GM19023 (cell line): Measurements from ENCODE around the gene SEPTIN5.
"Not testable (repeated sequence)": the region's sequence is repeated elsewhere in the genome, so short reads cannot be mapped to it uniquely, and the experiment has no call there.

ENCODE experiments used
- ATAC-seq: cut with Tn5 transposase; IDR thresholded peaks from one replicate; pipeline ENCODE4 v1.9.1; 2021; ENCODE audit warnings: mild to moderate bottlenecking, moderate library complexity; ENCODE audit not compliant: unreplicated experiment

SEPTIN5 gene

GRCh38 chr22:19714312-19715187 lies at the start of gene SEPTIN5:
Gene SEPTIN5, plus strand, starts transcription at chr22:19714503. Its CDS starts 86 bp downstream, at chr22:19714589.
- no peak for ATAC-seq

- no peak for ATAC-seq
Observed at GRCh38 chr22:19664951-19665783, 49.1 kb upstream of the SEPTIN5 start.

- no peak for ATAC-seq
Observed at GRCh38 chr22:19665784-19666672, 48.3 kb upstream of the SEPTIN5 start.

- ATAC-seq: no peak
Observed at GRCh38 chr22:19666673-19667593, 47.4 kb upstream of the SEPTIN5 start.

GRCh38 chr22:19667872-19668740 lies 46.2 kb upstream of the SEPTIN5 start:
- ATAC-seq: no peak

GRCh38 chr22:19668748-19669147 lies 45.6 kb upstream of the SEPTIN5 start:
- ATAC-seq: no peak

GRCh38 chr22:19669570-19669969 lies 44.7 kb upstream of the SEPTIN5 start:
- no peak for ATAC-seq

GRCh38 chr22:19671316-19671715 lies 43.0 kb upstream of the SEPTIN5 start:
- ATAC-seq: no peak

GRCh38 chr22:19672054-19672776 lies 42.1 kb upstream of the SEPTIN5 start:
- ATAC-seq: no peak

GRCh38 chr22:19673660-19674059 lies 40.6 kb upstream of the SEPTIN5 start:
- ATAC-seq: no peak

GRCh38 chr22:19674129-19674928 lies 40.0 kb upstream of the SEPTIN5 start:
- no peak for ATAC-seq

- no peak for ATAC-seq
Observed at GRCh38 chr22:19674929-19675253, 39.4 kb upstream of the SEPTIN5 start.

- ATAC-seq: no peak
Observed at GRCh38 chr22:19675428-19675827, 38.9 kb upstream of the SEPTIN5 start.

- not testable (repeated sequence) for ATAC-seq
Observed at GRCh38 chr22:19676437-19676836, 37.9 kb upstream of the SEPTIN5 start.

- ATAC-seq: no peak
Observed at GRCh38 chr22:19678949-19679521, 35.3 kb upstream of the SEPTIN5 start.

- no peak for ATAC-seq
Observed at GRCh38 chr22:19679522-19680101, 34.7 kb upstream of the SEPTIN5 start.
